ENCODE measurements around the gene SPTLC3. TPM values are rescaled to one million over a fixed set of nuclear protein-coding genes. Genes with fewer than 3 reads are reported as not detected.

Gene SPTLC3
- total and polyA plus RNA-seq, 2 donors (not counting 1 experiment from before 2014, with no cell fraction given), result not detected

DNA sequence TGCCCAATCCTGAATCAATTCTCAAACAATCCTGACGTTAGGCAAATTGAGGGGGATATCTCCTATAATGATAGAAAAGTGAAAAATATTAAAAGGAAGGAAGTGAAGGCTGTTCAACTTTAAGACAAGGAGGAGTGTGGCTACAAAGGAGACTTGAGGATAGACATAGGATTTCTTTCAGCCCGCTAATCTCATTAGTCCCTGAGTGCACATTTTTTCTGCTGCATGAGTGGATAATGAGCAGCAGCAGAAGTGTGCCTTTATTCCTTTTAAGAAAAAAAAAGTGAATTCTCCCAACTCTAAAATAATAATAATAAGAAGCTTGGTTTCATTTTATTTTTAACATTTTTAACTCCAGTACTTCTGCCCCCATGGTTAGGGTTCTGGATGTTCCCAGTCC lies 102.0 kb downstream of the SPTLC3 start:
- no peak for ATAC-seq (ENCODE audit: low read depth)

DNA sequence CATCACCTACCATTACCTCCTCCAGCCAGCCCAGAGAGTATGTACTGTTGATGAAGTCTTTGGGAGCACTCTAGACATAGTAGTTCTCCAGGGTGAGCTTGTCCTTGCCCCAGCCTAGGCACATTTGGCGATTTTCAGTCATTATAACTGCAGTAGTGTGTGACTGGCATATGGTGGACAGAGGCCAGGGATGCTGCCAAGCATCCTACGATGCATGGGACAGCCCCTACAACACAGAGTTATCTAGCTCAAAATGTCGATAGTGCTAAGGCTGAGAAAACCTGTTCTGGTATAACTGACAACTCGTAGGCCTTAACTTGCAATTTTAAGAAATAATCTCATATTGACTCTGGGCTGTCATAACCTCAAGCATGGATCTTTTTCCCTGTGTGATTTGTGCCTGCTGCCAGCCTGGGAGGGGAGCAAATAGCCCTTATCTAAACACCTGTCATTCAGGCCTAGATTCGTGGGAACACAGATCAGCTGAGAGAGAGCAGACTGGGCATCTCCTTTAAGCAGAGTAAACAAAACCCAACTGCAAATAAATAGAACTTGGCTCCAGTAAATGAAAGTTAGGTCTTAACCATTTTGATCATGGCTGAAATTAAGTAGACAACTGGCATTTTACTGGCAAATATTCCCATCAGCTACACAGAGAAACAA lies 102.6 kb downstream of the SPTLC3 start:
- ChIA-PET POLR2A (no interaction called here), CTCF (interaction anchor here (1.0 kb wide), 1 partner anchor 10 kb away, joined by 4 read pairs; no protein-coding TSS in a partner anchor)
- H3K4me1 ChIP-seq (ENCODE audit: control insufficient read depth in 2 of 2, insufficient read depth in 2 of 2, low read length in 2 of 2), result no peaks in the 10 kb centered on the region
- no peak for TF ChIP-seq EZH2 (IDR thresholded peaks at IDR 0.05; ENCODE audit: borderline replicate concordance, insufficient read depth, low read depth, low read length, poor library complexity, severe bottlenecking)
- TF ChIP-seq, protein P1, sequence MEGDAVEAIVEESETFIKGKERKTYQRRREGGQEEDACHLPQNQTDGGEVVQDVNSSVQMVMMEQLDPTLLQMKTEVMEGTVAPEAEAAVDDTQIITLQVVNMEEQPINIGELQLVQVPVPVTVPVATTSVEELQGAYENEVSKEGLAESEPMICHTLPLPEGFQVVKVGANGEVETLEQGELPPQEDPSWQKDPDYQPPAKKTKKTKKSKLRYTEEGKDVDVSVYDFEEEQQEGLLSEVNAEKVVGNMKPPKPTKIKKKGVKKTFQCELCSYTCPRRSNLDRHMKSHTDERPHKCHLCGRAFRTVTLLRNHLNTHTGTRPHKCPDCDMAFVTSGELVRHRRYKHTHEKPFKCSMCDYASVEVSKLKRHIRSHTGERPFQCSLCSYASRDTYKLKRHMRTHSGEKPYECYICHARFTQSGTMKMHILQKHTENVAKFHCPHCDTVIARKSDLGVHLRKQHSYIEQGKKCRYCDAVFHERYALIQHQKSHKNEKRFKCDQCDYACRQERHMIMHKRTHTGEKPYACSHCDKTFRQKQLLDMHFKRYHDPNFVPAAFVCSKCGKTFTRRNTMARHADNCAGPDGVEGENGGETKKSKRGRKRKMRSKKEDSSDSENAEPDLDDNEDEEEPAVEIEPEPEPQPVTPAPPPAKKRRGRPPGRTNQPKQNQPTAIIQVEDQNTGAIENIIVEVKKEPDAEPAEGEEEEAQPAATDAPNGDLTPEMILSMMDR (IDR thresholded peaks at IDR 0.05), result no peak
- no peak overlapping the region for H3K27ac ChIP-seq (ENCODE audit: low read length in 2 of 2)
- no peaks in the 10 kb centered on the region for H3K9me3 ChIP-seq (ENCODE audit: control extremely low read depth in 1 of 3, control insufficient read depth in 2 of 3, insufficient read depth in 1 of 3, low read length in 2 of 3)
- no peak overlapping the region for H2AFZ ChIP-seq (ENCODE audit: insufficient read depth, low read depth, low read length, poor library complexity, severe bottlenecking)
- no peaks in the 10 kb centered on the region for H3K36me3 ChIP-seq (replicated peaks in 1 of 2; ENCODE audit: control extremely low read depth in 1 of 2, control insufficient read depth in 1 of 2, extremely low read depth in 1 of 2, insufficient read depth in 2 of 2, low read length in 1 of 2)
- no peak overlapping the region for H3K9ac ChIP-seq (ENCODE audit: low read length)
- H3K27ac Mint-ChIP-seq, result no peak overlapping the region
- intact Hi-C loops (cut with micrococcal nuclease), result loop anchor here (10.0 kb wide), 1 partner anchor 433 kb away; no protein-coding TSS in a partner anchor
- H3K9me3 Mint-ChIP-seq (ENCODE audit: insufficient read depth), result no peaks in the 10 kb centered on the region
- H3K27me3 Mint-ChIP-seq, result peaks cover 11% of the 10 kb centered on the region
- no peaks in the 10 kb centered on the region for H3K27me3 ChIP-seq (replicated peaks in 1 of 4; ENCODE audit: control extremely low read depth in 1 of 4, control insufficient read depth in 3 of 4, insufficient read depth in 4 of 4, low read length in 3 of 4)
- H4K20me1 ChIP-seq (ENCODE audit: control insufficient read depth, insufficient read depth, low read length, poor library complexity, severe bottlenecking), result no peaks in the 10 kb centered on the region
- ATAC-seq (ENCODE audit: low read depth) (no peak), DNase-seq (no peak)
- no peak overlapping the region for H3K4me3 ChIP-seq (ENCODE audit: control extremely low read depth in 1 of 5, extremely low read depth in 1 of 5, insufficient read depth in 1 of 5, low read depth in 2 of 5, low read length in 4 of 5)
- 84% methylated on average over 4 of the region's 5 CpGs for WGBS (ENCODE audit: insufficient coverage)
- no peaks in the 10 kb centered on the region for H3K4me1 Mint-ChIP-seq
- no peak overlapping the region for H3K4me2 ChIP-seq (replicated peaks; ENCODE audit: low read depth, low read length, poor library complexity, severe bottlenecking)
- H3K79me2 ChIP-seq (ENCODE audit: control insufficient read depth, insufficient read depth, low read length), result no peaks in the 10 kb centered on the region
- no peak overlapping the region for H3K4me3 Mint-ChIP-seq

More for the DNA sequence above, 102.0 kb downstream of the SPTLC3 start:
- H3K4me3 ChIP-seq (ENCODE audit: control extremely low read depth in 1 of 5, extremely low read depth in 1 of 5, insufficient read depth in 1 of 5, low read depth in 2 of 5, low read length in 4 of 5), result no peak overlapping the region
- no peak for DNase-seq
- no peaks in the 10 kb centered on the region for H3K36me3 ChIP-seq (replicated peaks in 1 of 2; ENCODE audit: control extremely low read depth in 1 of 2, control insufficient read depth in 1 of 2, extremely low read depth in 1 of 2, insufficient read depth in 2 of 2, low read length in 1 of 2)
- ChIA-PET CTCF (interaction anchor here (1.0 to 1.8 kb wide), 2 partner anchors 8 to 10 kb away, joined by 4 to 5 read pairs; no protein-coding TSS in a partner anchor), POLR2A (no interaction called here)
- Mint-ChIP-seq H3K27ac (no peak overlapping the region), H3K4me1 (no peaks in the 10 kb centered on the region), H3K27me3 (peaks cover 13% of the 10 kb centered on the region), H3K4me3 (no peak overlapping the region), H3K9me3 (ENCODE audit: insufficient read depth) (no peaks in the 10 kb centered on the region)
- TF ChIP-seq, protein P1 (IDR thresholded peaks at IDR 0.05), result no peak
- TF ChIP-seq EZH2 (IDR thresholded peaks at IDR 0.05; ENCODE audit: borderline replicate concordance, insufficient read depth, low read depth, low read length, poor library complexity, severe bottlenecking), result no peak
- no peak overlapping the region for H3K27ac ChIP-seq (ENCODE audit: low read length in 2 of 2)
- H3K4me2 ChIP-seq (replicated peaks; ENCODE audit: low read depth, low read length, poor library complexity, severe bottlenecking), result no peak overlapping the region
- no peaks in the 10 kb centered on the region for H3K27me3 ChIP-seq (replicated peaks in 1 of 4; ENCODE audit: control extremely low read depth in 1 of 4, control insufficient read depth in 3 of 4, insufficient read depth in 4 of 4, low read length in 3 of 4)
- intact Hi-C loops (cut with micrococcal nuclease), result loop anchor here (10.0 kb wide), 1 partner anchor 434 kb away; no protein-coding TSS in a partner anchor
- H3K9ac ChIP-seq (ENCODE audit: low read length), result no peak overlapping the region
- H3K79me2 ChIP-seq (ENCODE audit: control insufficient read depth, insufficient read depth, low read length), result no peaks in the 10 kb centered on the region
- no peak overlapping the region for H2AFZ ChIP-seq (ENCODE audit: insufficient read depth, low read depth, low read length, poor library complexity, severe bottlenecking)
- H4K20me1 ChIP-seq (ENCODE audit: control insufficient read depth, insufficient read depth, low read length, poor library complexity, severe bottlenecking), result no peaks in the 10 kb centered on the region
- H3K9me3 ChIP-seq (ENCODE audit: control extremely low read depth in 1 of 3, control insufficient read depth in 2 of 3, insufficient read depth in 1 of 3, low read length in 2 of 3), result no peaks in the 10 kb centered on the region
- no CpG with 5 or more reads among the region's 2 CpGs for WGBS (ENCODE audit: insufficient coverage)
- no peaks in the 10 kb centered on the region for H3K4me1 ChIP-seq (ENCODE audit: control insufficient read depth in 2 of 2, insufficient read depth in 2 of 2, low read length in 2 of 2)
